ENCODE measurements around the gene OBSCN. TPM values are rescaled to one million over a fixed set of nuclear protein-coding genes. Genes with fewer than 3 reads are reported as not detected.

Gene OBSCN
- total RNA-seq, 1 experiment from 2014 or later = 33.3 TPM

DNA sequence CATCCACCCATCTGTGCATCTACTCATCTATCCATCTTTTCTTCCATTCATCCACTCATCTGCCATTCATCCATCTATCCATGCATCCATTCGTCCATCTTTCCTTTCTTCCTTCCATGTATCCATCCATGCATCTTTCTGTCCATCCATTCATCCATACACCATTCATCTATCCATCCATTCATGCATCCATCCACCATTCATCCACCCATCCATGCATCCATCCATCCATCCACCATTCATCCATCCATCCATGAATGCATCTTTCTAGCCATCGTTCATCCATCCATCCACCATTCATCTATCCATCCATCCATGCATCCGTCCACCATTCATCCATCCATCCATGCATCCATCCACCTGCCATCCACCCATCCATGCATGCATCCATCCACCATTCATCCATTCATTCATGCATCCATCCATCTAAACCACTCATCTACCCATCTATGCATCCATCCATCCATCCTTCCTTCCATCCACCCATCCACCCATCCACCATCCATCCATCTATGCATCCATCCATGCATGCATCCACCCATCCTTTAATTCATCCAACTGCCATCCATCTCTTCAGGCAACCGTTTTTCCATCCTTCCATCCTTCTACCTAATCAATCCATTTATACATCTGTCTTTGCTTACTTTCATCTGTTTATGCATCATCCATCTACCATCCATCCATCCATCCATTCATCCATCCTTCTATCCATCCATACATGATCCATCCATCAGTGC, 111.7 kb downstream of the OBSCN start:
- peaks cover 13 to 23% (median 16%) of the 10 kb centered on the region in 3 experiments; a peak in 5 of 7 replicates for H3K36me3 Mint-ChIP-seq (ENCODE audit: insufficient read depth in 1 of 3, low read depth in 3 of 3)
- no peak overlapping the region for H4K8ac ChIP-seq (replicated peaks; ENCODE audit: insufficient read length, low read depth, low read length)

More for the DNA sequence above, 111.7 kb downstream of the OBSCN start:
- Histone ChIP-seq H3K9ac (ENCODE audit: extremely low read depth, insufficient read length, low read length) (no peak overlapping the region), H3K56ac (ENCODE audit: insufficient read length, low read depth, low read length) (no peak overlapping the region), H2BK12ac (ENCODE audit: insufficient read length, low read depth, low read length) (no peak overlapping the region), H3K23ac (ENCODE audit: insufficient read length, low read depth, low read length) (no peak overlapping the region), H3K18ac (ENCODE audit: insufficient read length, low read depth, low read length) (no peak overlapping the region), H4K5ac (ENCODE audit: insufficient read length, low read depth, low read length) (no peak overlapping the region), H3T11ph (ENCODE audit: low read length) (no peak overlapping the region), H3K9me3 (ENCODE audit: control insufficient read depth, low read depth, low read length) (no peaks in the 10 kb centered on the region), H3K23me2 (ENCODE audit: insufficient read length, low read depth, low read length, poor library complexity, severe bottlenecking) (no peaks in the 10 kb centered on the region), H3K79me2 (ENCODE audit: insufficient read depth, low read length) (no peaks in the 10 kb centered on the region), H4K20me1 (ENCODE audit: control insufficient read depth, insufficient read depth, insufficient read length) (no peaks in the 10 kb centered on the region), H2BK120ac (ENCODE audit: low read depth, low read length, poor library complexity, severe bottlenecking) (no peak overlapping the region), H3K4me2 (ENCODE audit: insufficient read depth, insufficient read length, low read length) (no peak overlapping the region), H2AFZ (ENCODE audit: low read length) (no peak overlapping the region), H2AK5ac (ENCODE audit: insufficient read length, low read length) (no peak overlapping the region), H2BK20ac (ENCODE audit: low read depth, low read length, poor library complexity, severe bottlenecking) (no peak overlapping the region), H3K14ac (ENCODE audit: insufficient read depth, low read length) (no peak overlapping the region), H3K79me1 (ENCODE audit: insufficient read depth, low read depth, low read length, poor library complexity, severe bottlenecking) (no peaks in the 10 kb centered on the region), H4K91ac (ENCODE audit: insufficient read length, low read depth, low read length) (no peak overlapping the region), H2BK15ac (ENCODE audit: low read depth, low read length) (no peak overlapping the region), H2BK5ac (ENCODE audit: insufficient read length, low read length) (no peak overlapping the region), H3K4me1 (ENCODE audit: insufficient read depth, low read length) (no peaks in the 10 kb centered on the region), H3K4ac (ENCODE audit: low read depth, low read length) (no peak overlapping the region), H3K27me3 (ENCODE audit: insufficient read depth, low read length) (no peaks in the 10 kb centered on the region), H3K27ac (ENCODE audit: insufficient read length, low read depth, low read length) (no peak overlapping the region)
- no peak overlapping the region for H3K27ac Mint-ChIP-seq
- peaks cover 3% of the 10 kb centered on the region; the same call in 1 of the 2 replicates for H3K27me3 Mint-ChIP-seq (ENCODE audit: low read depth)
- peaks cover 0 to under 1% of the 10 kb centered on the region in 2 experiments; a peak in 1 of 5 replicates for H3K9me3 Mint-ChIP-seq
- H3K4me1 Mint-ChIP-seq = no peaks in the 10 kb centered on the region
- DNase-seq = no peak
- TF ChIP-seq, protein P1, sequence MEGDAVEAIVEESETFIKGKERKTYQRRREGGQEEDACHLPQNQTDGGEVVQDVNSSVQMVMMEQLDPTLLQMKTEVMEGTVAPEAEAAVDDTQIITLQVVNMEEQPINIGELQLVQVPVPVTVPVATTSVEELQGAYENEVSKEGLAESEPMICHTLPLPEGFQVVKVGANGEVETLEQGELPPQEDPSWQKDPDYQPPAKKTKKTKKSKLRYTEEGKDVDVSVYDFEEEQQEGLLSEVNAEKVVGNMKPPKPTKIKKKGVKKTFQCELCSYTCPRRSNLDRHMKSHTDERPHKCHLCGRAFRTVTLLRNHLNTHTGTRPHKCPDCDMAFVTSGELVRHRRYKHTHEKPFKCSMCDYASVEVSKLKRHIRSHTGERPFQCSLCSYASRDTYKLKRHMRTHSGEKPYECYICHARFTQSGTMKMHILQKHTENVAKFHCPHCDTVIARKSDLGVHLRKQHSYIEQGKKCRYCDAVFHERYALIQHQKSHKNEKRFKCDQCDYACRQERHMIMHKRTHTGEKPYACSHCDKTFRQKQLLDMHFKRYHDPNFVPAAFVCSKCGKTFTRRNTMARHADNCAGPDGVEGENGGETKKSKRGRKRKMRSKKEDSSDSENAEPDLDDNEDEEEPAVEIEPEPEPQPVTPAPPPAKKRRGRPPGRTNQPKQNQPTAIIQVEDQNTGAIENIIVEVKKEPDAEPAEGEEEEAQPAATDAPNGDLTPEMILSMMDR (conservative IDR thresholded peaks at IDR 0.05) = no peak
- H3K4me3 Mint-ChIP-seq = no peak overlapping the region
- 100% methylated on average over 1 of the region's 4 CpGs for WGBS (ENCODE audit: extremely low coverage, insufficient read length, low lambda C conversion rate)

Measured in H9 (cell line).